DMS 273 treated with DMSO at 0.1 percent for 48 hours (cell line): ENCODE results near the gene USH1C.

Experiments
- DNase-seq: peaks from one replicate; lab custom pipeline; 2025; lab: John Stamatoyannopoulos, UW

The USH1C gene

DNA sequence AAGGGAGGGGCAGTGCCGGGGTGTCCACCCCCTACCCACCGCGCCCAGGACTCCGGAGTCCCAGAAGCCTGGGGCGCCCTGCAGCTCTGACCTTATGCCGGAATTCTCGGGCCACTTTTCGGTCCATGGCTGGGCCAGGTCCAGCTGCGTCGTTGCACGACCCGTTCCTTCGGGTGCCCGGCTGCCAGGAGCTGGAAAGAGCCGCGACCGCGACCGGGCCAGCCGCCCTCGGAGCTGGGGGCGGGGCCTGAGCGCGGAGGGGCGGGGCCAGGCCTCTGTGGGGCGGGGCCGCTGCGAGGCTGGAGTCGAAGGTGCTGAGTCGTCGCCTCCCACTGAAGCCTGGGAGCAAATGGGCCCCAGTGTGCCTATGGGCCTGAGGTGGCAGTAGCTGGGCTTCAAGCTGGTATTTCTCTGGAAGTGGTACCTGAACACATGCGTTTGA lies at the start of gene USH1C:
USH1C (minus strand) TSS at position 236 of the 442 bp plus-strand sequence; CDS start at position 127, 109 bp downstream.
- DNase-seq, result no peak

DNA sequence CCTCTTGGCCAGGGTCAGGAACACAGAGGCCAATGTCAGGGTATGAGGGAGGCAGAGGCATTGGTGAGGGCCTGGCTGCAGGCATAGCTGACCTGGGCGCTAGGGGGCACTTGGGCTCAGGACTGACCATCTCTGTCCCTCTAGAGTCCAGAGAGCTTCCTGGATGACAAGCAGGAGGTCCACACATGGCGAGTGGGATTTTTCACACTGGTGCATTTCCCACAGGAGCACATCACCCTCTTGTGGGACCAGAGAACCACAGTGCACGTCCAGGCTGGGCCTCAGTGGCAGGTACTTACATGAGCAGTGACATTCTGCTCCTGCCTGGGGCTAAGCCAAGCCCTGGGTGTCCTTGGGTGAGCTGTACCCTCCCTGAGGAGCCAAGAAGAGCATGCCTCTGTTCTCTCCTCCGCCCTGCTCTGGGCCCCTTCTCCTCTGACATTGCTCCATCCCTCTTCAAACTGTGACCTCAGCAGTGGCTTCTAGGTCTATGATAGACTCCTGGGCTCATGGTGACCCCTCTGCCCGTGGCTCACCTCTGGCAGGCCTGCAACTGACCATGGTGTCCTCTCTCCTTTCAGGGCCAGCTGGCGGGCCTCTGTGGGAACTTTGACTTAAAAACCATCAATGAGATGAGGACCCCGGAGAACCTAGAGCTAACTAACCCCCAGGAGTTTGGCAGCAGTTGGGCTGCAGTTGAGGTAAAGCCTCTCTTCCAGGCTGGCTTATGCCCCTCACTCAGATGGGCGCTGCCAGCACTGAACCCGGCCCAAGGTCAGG lies 49.4 kb upstream of the USH1C start:
- DNase-seq, result no peak

DNA sequence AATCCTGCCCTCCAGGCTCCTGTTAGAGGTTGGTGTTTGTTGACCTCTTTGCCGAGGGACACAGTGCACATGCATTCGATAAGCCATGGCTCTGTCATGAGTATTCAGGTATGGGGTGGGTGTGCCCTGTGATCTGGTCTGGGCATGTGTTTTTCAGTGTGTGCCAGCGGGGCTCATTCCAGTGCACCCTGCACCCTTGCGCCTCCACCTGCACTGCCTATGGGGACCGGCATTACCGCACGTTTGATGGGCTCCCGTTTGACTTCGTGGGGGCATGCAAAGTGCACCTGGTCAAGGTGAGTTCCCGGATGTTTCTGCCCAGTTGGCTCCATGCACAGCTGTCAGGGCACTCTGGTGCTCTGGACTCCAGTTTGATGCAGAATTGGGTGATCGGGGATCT lies 47.1 kb upstream of the USH1C start:
- DNase-seq, result no peak

DNA sequence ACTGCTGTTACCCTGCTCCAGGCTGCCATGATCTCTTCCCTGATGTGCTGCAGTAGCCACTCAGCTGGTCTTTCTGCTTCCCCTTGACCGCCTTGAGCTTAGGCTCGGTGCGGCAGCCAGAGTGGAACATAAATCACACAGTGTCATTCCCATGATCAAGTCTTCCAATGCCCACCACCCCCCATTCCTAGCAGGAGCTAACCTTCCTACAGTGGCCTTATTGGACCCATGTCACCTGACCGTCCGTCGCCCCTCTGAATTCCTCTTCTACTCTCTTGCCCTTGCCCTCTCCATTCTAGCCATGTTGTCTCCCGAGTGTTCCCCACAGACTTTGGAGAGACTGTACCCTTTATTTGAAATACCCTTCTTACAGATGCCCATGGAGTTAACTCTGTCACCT lies 46.2 kb upstream of the USH1C start:
- no peak for DNase-seq

DNA sequence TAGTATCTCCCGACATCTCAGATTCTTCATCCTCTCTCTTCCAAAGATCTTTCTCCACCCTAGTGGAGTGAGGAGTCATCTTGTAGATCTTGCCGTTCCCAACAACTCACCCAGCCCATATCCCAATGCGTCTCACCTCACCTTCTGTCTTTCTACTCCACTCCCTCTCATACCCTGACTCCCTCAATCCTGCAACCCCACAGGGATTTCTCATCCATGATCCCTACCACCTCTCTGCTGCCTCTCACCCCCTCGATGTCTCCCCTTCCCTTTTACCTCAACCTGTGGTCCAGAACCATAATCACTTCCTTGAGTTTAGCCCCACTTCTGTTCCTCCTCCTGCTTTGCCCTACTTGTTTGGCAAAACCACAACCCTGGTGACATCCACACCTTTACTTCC lies 44.5 kb upstream of the USH1C start:
- DNase-seq, result no peak

DNA sequence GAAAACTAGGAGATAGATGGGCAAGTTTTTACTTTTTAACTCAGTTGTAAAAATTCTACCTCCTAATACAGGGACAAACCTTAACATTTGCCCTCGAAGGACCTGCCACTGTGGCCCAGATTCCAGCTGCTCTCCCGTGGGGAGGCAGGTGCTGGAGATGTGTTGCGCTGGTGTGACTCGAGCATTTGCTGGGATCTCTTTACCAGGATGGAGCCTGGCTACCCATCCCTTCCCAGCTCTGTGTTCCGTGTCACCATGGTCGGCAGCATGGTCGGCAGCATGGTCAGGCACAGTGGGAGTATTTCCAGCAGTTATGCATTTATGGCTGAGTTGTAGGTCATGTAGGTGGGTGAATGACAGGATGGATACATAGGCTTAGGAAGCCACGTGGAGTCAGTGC lies 44.0 kb upstream of the USH1C start:
- DNase-seq, result no peak

DNA sequence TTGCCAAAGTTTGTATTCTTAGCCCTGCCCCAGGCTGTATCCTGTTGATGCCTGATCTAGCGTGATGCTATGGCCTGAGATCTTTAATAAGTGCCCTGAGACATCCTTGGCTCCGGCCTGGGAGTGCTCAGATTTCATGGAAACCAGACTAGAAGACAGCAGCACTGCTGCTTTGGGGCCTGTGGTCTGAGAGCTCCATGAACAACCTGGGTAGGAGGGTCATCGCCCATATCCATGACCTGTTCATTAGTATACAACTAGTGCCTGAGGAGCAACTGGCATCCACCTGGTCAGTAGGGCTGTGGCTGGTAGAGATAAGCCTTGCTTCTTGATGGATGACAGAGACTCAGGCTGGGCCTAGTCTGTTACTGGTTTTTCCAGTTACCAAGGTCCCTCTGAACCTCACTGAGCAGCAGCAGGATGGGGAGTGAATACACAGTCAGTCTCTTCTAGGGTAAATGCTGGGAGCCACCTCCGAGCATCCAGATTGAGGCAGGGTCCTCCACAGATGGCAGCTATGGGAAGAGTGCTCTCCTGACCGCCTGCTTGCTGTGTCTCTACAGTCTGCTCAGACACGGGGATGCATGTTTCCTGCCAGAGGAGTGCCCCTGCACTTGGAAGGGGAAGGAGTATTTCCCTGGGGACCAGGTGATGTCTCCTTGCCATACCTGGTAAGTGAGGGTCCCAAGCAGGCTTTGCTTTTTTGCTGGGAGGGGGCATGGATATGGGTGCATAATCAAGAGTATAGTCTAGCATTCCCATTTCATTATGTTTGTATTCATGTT lies 41.9 kb upstream of the USH1C start:
- no peak for DNase-seq

DNA sequence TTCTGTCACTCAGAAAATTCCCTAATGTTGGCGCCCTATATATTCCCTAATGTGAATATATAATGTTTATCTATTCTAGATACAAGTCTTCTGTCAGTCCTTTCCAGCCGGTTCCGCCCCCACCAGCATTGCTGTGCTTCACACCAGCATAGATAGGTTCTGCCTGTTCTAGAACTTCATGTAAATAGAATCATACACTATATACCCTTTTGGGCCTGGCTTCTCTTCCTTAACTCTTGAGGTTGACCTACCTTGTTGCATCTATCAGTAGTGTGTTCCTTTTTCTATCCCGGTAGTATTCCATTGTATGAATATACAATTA lies 37.5 kb upstream of the USH1C start:
- DNase-seq, result no peak

DNA sequence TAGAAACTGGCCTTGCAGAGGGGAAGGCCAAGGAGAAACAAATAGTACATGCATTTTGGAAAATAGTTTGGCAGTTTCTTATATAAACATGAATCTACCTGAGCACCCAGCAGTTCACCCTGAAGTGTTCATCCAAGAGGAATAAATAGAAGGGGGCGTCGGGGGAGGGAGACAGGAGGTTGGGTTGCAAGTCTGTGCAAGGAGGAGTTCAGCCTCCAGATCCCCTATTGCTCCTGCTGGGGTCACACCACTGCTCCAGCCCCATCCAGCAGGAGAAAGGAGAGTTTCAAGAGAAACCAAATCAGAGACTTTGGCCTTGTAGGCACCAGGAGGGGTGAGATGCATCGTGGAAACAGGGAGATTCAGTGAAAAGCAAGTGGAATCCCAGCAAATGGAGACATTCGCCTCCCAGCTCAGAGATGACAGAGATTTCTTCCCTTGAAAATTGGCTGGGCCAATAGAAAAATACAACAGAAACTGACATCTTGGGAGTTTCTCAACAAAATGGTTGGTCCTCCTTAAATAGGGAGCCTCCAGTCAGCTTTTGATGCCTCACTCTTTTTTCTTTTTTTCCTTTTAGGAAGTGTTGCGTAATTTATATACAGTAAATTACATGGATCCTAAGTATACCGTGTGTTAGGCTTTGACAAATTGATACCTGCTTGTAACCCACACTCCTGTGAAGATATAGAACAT lies 37.0 kb upstream of the USH1C start:
- no peak for DNase-seq

DNA sequence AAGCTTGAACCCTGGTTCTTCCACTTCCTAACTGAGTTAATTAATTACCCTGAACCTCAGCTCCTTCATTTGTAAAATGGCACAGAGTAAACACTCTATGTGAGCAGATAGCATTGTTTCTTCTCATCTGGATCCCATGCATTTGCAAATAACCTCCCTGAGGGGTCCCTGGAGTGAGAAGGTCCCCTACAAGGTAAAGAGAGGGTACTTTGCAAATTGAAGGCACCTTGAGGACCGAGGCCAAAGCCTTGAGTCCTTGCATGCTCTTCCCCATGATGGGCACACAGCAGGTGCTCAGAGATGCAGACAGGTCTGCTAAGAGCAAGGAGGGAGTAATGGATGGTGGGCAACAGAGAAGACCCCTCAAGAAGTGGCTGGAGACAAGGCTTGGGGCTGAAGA lies 36.1 kb upstream of the USH1C start:
- no peak for DNase-seq

DNA sequence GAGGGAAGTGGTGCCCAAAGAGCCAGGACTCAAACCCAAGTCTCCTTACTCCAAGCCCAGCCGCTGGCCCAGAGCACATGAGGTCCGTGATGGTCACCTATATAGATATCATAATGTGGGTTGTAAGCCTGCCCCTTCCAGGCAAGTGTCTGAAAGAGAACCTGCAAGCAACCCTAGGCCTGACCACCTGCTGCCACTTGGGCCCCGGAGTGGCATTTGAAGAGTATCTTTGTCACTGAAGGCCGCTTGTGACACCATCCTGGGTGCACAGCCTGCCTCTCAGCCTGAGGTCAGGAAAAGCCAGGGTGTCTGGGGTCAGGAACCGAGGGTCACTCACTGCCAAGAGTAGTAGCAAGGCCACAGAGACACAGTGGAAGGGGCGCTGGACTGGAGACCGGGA lies 35.2 kb upstream of the USH1C start:
- no peak for DNase-seq

DNA sequence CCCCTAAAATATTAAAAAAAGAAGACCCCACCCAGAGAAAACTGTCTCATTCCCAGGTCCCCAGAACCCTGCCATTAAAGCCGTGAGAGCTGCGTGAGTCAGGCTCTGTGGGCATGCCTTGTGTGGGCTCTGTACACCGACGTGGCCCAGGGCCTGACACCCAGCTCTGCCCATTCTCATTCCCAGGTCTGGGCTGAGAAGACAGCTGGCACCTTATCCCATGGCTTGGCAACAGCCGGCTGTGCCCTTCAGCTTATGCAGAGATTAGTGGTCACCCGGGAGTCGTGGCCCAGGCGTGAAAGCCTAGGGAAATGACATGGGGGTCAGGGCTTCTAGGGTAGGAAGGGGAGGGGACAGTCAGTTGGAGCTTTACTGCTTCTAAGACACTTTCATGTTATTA lies 34.7 kb upstream of the USH1C start:
- no peak for DNase-seq

DNA sequence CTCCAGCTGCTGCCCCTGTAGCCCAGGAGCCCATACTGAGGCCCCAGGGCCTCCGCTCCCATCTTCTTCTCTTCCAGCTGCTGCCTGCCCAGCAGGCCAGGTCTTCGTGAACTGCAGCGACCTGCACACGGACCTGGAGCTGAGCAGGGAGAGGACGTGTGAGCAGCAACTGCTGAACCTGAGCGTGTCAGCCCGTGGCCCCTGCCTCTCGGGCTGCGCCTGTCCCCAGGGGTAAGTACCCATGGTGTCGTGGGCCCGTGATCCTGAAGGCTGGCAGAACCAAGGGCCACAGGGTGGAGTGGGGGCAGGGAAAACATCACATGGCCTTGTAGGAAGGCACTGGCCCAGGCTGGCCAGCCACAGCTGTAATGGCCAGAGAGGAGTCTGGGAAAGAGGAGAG lies 34.1 kb upstream of the USH1C start:
- DNase-seq, result no peak

DNA sequence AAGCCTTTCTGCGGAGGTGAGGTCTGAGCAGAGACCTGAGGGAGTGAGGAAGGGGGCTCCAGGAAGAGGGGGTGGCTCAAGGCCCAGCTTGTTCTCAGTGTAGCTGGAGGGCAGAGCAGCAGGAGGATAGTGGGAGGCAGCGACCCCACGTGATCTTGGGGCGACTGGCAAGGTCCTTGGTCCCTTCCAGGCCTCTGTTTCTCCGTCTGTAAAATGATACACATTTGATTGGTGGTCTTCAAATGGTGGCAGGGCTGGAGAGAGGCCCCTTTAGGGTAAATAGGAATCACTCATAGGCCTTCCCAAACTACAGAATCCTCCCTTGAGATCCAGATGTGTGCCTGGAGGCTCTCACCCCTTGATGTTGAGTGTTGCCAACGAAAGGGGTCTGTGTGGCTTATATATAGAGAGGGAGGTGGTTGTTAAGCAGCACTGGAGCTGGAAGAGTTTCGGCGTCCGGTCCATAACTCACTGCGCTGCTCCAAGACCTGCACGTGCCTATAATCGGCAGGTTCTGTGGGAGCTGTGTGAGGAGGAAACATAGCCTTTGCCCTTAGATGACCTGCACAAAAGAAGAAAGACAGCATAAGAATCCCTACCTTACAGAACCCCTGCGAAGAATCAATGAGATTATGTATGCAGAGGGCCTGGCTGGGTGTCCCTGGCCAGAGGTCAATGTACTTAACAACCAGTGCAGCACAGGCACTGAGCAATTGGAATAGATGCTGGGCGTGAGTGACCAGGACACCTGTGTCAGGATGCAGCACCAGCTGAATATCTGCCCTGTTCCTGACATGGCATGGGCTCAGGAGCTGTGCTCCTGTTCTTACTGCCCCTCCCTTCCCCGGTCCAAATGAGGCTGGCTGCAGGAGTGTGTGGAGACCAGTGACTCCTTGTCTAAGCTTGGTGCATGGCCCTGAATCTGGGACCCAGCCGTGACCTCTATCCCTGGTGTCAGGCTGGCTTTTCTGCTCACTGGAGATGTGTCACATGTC lies 31.5 kb upstream of the USH1C start:
- no peak for DNase-seq

DNA sequence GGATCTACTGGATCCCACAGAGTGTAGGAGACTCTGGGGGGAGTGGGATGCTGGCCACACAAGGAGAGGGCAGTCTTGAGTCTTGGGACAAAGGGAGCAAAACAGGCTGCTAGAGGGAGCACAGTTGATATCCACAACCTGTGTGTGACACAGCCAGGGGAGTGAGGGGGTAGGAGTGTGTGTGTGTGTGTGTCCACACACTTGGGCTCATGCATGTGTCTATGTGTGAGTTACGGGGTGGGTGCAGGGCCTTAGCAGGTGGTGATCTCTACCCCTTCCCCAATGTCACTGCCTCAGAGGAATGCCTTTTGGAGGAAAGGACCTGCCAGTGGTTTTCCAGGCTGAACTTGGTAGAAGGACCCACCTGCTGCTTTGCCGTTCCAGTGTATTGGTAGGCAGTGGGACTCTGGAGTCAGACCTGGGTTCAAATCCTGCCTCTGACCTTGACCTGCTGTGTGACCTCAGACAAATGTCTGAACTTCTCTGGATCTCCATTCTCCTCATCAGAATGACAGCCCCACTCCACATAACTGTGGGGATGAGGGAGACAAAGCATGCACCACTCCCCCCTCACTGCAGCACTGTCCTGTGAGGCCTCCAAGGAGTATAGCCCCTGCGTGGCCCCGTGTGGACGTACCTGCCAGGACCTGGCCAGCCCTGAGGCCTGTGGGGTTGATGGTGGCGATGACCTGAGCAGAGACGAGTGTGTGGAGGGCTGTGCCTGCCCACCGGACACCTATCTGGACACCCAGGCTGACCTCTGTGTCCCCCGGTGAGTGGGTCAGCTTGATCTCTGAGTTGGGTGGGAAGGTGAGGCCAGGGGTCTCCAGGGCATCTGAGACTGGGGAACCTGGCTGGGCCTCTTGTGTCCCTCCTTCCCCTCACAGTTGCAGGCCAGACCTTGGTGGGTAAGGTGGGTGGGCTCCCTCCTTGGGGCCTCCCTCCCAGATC lies 30.2 kb upstream of the USH1C start:
- DNase-seq, result no peak

DNA sequence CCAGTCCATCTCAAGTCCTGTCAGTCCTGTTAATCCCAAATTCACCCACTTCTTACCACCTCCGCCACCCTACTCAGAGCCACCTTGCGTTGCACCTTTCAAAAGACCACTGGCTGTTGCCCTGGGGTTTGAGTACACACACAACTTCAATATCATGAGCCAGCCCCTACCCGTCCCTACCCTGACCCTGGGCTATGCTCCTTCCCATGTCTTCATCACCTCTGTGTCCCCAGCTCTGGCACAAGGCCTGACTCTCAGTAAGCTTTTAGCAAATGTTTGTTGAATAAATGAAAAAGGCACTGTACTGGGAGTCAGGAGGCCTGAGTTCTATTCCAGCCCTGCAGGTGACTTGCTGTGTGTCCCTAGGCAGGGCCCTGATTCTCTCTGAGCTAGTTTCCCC lies 29.3 kb upstream of the USH1C start:
- no peak for DNase-seq

DNA sequence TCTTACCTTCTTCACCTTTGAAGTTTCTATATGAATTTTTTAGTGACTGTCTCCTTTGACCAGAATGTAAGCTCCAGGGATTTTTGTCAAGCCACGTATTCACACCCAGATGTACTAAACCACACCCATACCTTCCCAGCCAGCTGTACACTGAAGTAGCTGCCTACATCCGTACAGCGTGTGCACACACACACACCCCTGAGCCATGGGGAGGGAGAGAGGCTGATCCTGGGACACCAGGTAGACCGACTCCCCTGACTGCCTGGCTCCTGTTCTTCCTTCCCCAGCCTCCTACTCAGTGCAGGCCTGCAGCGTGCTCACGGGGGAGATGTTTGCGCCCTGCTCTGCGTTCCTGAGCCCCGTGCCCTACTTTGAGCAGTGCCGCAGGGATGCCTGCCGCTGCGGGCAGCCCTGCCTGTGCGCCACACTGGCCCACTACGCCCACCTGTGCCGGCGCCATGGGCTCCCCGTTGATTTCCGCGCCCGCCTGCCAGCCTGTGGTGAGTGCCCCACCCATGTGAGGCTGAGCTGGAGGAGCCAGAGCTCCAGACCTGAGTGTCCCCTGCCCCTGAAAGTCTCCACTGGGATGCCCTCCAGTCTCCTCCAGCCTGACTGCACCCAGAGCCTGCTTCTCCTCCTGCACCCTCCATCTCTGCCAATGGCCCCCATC lies 28.7 kb upstream of the USH1C start:
- no peak for DNase-seq

DNA sequence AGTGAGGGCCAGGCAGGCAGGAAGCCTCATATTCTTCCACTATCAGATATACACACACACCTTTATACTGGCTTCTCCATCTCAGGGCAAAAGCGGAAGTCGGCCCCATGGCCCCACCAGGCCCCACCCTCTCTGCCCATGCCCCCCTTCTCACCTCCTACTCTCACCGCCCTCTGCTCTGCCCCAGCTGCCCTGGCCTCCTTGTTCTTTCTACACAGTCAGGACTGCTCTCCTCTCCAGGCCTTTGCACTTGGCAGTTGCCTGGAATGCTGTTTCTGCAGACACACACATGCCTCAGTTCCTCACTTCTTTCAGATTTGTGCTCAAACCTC lies 28.1 kb upstream of the USH1C start:
- no peak for DNase-seq

DNA sequence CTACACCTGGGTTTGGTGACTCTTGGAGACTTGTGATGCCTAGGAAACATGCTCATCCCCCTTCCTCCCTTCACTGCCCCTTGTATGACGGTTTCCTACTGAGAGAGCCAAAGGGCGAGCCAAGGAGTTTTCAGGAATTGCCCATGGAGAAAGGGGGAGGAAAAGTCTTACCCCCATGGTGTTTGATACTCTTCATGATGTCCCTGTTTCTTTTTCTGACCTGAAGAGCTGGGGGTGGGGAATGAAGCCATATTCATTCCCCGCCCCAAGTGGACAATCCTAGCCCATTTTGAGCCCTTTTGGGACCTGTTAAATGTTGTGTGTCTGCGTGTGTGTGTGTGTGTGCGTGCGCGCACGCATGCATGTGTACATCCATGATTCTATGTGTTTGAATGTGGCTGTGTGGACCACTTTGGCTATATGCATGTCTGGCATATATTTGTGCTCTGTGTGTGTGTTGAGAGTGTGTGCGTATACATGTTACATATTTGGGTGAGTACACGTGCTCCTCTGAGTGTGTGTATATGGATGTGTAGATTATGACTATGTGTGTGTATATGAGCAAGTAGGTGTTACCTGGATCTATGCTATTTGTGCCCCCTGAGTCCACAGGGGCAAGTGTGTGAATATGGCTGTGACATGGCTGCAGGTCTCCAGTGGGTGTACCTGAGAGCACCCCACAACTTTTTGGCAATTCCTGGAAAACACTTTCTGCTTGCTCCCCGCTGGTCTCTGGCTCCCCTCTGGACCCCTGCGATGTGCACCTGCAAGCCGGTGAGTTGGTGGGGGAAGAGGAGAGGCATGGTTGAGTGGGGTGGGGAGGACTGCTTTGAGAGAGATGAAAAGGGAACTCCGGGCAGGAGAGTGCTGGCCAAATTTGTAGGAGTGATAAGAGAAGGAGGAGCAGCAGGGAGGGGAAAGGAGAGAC lies 27.5 kb upstream of the USH1C start:
- no peak for DNase-seq
